PFSK-1 (cell line): Measurements from ENCODE around the gene YLPM1.

Experiments used
- POLR2AphosphoS5 ChIP-seq: IDR thresholded peaks from 2 replicates; pipeline ENCODE4 v1.6.1; 2012; ENCODE audit warnings: low read depth, mild to moderate bottlenecking, control low read depth, low read length, moderate library complexity
- REST ChIP-seq, 2 experiments: IDR thresholded peaks; 2 replicates each; pipeline versions ENCODE4 v1.6.1 to v1.8.0; 2011 to 2012; ENCODE audit warnings: low read depth in 2 of 2, low read length in 2 of 2, control low read depth in 1 of 2, inconsistent platforms in 1 of 2, mild to moderate bottlenecking in 1 of 2, moderate library complexity in 1 of 2; ENCODE audit not compliant: insufficient read depth in 1 of 2
- SIN3A ChIP-seq: IDR thresholded peaks from 2 replicates; pipeline ENCODE4 v1.6.1; 2012; ENCODE audit warnings: mild to moderate bottlenecking, low read length, moderate library complexity, borderline replicate concordance; ENCODE audit not compliant: insufficient read depth
- TAF1 ChIP-seq: IDR thresholded peaks from 2 replicates; pipeline ENCODE4 v1.6.1; 2012; ENCODE audit warnings: low read length, control low read depth, borderline replicate concordance; ENCODE audit not compliant: insufficient read depth

- no peak for TF ChIP-seq POLR2AphosphoS5
- TF ChIP-seq TAF1 = no peak
- no peak for TF ChIP-seq SIN3A
- no peak for TF ChIP-seq REST (IDR thresholded peaks at IDR 0.05; ENCODE audit: insufficient read depth in 1 of 2, low read depth in 2 of 2, low read length in 2 of 2)
Measured at GRCh38 chr14:74863274-74863673, 100.2 kb downstream of the YLPM1 start.
